GM21529 (cell line): ENCODE measurements around the gene BPI.
"Not testable (repeated sequence)": the region's sequence is repeated elsewhere in the genome, so short reads cannot be mapped to it uniquely, and the experiment has no call there.

Experiments
- ATAC-seq: cut with Tn5 transposase; IDR thresholded peaks from one replicate; pipeline ENCODE4 v1.9.1; 2021; ENCODE audit not compliant: unreplicated experiment

The BPI gene

DNA sequence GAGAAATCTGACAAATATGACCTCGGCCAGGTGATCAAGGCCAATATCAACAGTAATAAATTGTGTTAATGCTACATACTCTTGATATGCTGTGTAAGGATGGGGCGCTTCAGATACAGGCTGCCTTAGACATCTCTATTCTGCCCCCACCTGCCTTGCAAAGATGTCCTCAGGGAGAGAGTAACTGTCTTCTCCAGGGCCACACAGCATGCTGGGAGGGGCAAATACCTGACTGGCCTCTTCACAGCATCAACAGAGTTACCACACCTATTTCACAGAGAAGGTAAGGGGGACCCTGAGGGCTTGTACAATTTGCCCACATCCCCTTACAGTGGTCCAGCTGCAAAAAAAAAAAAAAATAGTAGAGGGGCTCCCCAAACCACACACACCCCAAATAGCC is 26.3 kb upstream of the BPI start:
- ATAC-seq = no peak

DNA sequence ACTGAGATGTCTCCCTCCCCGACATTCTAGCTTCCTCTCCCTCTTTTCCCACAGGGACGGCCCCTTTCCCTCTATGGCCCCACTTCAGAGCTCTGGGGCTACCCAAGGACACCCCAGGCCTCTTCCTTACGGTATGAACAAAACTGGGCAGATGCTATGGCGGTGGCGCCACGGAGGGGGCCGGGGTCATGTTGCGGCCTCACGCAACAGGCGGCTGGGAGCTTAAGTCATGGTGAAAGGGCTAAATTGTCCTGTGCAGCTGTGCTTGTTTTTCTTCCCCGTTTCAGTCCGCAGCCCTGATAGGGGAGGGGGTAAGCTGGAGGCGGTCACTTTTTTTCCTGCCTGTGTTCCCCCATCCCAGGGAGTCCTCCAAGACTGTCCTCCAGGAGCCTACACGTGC is 25.8 kb upstream of the BPI start:
- ATAC-seq = no peak

DNA sequence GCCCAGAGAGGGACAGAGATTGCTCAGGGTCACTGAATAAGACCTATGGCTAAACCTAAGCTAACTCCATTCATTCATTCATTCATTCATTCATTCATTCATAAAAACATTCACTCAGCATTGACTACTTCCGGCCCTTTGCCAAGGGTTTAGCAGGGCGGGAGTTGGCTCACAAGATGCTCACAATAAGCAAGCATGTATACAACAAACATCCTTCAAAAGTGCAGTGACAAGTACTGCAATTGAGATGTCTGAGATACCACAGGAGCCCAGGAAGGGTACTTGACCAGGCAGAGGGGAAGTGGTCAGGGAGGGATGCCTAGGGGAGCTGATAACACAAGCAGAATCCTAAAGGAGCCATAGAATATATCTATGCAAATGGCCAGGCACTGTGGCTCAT is 25.2 kb upstream of the BPI start:
- ATAC-seq = no peak

DNA sequence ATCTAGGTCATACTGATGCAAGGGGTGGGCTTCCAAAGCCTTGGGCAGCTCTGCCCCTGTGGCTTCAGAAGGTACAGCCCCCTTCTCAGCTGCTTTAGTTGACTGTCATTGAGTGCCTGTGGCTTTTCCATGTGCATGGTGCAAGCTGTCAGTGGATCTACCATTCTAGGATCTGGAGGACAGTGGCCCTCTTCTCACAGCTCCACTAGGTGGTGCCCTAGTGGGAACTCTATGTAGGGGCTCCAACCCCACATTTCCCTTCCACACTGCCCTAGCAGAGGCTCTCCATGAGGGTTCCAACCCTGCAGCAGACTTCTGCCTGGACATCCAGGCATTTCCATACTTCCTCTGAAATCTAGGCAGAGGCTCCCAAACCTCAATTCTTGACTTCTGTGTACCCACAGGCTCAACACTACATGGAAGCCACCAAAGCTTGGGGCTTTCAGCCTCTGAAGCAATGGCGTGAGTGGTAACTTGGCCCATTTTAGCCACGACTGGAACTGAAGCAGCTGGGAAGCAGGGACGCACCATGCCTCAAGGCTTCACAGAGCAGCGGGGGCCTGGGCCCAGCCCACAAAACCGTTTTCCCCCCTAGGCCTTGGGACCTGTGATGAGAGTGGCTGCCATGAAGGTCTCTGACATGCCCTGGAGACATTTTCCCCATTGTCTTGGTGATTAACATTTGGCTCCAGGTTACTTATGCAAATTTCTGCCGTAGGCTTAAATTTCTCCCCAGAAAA is 22.6 kb upstream of the BPI start:
- not testable (repeated sequence) for ATAC-seq

DNA sequence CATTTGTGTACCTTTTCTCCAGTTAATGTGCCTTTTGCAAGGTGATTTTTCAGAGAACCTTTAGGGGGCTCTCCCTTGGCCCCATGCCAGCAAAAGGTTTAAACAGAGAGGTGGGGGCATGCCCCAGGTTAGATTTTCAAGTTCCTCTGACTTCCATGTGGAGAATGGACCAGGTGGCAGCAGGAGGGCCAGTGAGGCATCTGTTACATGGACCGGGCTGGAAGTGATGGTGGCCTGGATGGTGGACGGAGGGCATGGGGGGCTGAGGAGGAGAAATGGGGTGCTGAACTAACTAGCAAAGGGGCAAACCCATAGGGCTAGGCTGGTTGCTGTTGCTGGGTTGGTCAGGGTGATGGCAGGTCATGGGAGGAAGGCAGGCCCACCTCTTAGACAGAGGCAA is 20.7 kb upstream of the BPI start:
- no peak for ATAC-seq

DNA sequence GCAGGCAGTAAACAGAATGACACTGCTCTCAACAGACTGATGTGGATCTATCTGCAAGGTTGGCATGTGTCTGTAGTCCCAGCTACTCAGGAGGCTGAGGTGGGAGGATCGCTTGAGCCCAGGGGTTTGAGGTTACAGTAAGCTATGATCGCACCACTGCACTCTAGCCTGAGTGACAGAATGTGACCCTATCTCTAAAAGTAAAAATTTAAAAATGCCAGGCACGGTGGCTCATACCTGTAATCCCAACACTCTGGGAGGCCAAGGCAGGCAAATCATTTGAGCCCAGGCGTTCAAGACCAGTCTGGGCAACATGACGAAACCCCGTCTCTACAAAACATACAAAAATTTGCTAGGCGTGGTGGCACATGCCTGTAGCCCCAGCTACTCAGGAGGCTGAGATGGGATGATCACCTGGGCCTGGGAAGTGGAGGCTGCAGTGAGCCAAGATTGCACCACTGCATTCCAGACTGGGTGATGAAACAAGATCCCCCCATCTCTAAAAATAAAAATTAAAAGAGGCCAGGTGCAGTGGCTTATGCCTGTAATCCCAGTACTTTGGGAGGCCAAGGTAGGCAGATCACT is 19.8 kb upstream of the BPI start:
- ATAC-seq = not testable (repeated sequence)

DNA sequence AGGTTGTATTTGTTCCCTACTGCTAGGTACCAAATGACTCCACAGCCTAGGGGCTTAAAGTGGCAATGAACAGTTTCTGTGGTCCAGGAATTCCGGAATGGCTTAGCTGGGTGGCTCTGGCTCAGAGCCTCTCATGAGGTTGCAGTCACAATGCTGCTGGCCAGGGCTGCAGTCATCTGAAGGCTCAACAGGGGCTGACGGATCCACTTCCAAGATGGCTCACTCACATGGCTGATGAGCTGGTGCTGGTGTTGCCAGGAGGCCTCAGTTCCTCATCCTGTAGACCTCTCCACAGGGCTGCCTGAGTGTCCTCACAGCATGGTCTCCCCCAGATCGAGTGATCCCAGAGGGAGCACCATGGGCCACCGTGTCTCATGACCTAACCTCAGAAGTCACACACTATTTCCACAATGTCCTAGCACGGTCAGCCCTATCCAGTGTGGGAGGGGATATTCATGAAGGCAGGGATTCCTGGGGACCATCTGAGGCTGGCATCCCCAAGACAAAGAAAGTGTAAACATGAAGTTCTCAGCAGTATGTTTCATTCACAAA is 19.0 kb upstream of the BPI start:
- no peak for ATAC-seq

DNA sequence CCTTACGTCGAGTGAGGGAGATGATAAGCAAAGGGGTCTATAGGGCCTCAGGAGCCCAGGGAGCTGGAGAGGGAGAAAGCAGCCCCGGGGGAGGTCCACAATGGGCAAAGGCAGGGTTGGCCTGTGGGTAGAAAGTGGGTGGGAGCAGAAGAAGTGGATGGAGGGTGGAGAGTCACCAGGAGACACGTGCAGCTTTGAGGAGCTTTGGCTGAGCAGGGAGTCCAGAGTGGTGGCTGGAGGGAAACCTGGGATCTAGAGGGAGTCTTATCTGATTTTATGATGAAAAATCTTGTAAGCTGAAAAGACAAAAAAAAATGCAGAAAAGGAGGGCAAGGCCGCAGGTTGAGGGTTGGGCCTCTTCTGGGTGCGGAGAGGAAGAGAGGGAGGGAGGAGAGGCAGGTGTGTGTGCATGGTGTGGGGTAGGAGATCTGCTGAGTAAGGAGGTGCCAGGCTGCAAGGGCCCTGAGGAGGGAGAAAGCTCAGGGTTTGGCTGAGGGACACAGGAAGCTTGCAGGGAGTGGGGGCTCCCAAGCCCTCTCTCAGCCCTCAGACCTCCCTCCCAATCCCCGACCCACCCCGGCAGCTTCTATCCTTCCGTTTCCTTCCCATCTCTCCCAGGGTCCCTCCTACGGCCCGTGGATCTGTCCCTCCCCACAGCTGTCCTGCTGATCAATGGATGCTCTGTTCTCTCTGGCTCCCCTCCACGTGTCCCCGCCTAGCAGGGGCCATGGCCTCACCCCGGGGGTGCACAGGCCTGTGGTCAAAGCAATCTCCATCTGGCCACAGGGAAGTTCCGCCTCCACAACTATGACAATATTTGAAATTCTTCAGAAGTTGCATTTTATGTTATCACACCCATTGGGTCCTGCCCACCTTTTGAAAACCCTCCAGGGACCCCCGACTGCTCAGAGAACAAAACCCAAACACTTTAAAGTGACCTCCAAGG is 17.1 kb upstream of the BPI start:
- no peak for ATAC-seq

DNA sequence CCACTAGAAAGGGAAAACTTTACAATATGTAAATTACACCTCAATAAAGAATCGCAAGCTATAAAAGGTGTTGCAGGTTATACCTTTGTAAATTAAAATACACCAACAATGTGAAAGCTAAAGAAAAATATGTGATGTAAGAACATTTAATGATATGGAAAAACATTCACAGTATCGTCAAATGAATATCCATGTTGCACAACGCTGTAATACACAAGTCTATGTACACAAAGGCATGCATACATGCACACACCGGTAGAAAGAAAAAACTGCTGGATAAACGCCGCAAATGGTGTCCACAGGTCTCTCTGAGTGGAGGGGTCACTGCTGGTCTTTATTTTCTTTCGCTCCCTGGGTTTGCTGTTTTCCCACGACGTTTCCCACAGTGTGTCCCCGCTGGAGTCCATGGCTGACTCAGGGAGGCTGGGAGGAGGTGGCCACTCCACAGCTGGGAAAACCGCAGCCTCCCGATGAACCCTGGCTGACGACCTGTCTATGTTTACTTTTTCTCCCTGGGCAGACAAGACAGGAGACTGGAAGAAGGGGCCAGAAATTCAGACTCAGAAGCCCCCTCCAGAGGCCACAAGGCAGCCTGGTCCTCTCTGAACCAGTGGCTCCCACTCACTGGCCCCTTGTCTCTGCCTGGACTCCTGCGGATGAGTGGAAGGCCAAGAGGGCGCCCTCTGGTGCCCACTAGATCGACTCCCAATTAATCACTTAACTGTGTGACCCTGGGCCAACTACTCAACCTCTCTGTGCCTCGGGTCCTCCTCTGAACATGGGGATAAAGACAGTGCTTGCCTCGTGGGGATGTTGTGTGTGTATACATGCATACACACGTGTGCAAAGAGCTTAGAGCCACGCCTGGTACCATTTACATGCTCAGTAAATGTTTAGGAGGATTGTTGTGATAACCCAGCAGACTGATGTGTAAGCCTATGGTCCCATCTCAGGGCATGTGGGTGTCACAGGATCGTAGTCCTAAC is 12.8 kb upstream of the BPI start:
- ATAC-seq = no peak

DNA sequence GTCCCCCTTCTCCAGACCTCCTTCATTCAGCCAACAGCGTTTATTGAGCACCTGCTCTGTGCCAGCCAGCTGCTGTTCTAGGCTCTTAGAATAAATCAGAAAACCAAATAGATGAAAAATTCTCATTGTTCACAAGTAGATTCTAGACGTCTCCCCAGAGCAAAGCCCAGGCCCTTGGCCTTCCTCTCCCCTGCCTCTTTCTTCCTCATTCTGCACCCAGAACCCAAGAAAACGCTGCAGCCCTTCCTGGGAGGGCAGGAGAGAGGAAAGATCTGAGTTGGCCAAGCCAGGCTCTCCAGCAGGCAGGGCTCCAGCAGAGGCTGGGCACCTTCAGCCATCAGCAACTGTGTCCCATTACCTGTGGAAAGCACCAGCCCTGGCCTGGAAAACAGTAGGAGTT is 12.0 kb upstream of the BPI start:
- ATAC-seq = no peak

DNA sequence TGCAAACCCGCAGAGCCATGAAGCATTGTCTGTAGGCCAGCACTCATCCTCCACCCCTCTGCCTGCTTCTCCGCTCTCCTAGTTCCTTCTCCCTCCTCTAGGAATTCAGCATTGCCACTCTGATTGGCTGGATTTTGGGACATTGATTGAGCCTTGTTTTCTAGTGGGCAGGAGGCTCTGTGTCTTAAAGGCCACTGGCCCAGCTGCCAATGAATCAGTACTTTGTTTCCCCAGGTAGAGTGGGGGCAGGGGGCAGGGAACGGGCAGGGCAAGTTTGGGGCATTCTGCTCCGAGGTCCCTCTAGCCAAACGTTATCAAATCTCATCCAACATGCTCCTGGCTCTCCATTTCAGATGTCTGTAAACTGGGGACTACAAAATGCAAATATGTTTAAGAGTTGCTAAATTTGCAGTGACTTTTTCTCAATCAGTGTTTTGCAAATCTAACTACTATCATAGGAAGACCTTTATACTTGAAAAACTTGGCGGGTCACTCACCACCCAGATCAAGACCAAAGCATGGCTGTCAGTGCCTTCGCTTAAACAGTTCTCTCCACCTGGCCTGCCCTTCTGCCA is 10.4 kb upstream of the BPI start:
- ATAC-seq = no peak

DNA sequence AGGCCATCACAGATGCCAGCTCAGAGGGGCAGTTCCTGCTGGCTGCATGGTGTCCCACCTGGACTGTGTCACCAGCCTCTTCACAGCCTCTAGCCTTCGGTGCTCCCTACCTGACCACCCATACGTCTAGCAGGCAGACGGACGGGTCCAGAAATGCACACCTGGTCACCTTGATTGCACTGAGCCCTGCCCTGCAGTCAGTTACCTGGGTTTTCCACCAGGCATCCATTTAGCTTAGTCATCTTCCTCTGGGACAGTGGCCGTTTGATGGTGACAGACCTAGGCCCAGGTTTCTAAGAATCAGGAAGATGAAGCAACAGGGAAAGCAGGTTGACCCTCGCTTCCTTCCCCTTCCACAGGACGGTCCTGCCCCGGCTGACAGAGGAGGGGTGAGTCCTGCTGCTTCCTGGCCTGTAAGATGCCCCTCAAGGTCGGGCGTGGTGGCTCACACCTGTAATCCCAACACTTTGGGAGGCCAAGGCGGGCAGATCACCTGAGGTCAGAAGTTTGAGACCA is 9.8 kb upstream of the BPI start:
- ATAC-seq = no peak

DNA sequence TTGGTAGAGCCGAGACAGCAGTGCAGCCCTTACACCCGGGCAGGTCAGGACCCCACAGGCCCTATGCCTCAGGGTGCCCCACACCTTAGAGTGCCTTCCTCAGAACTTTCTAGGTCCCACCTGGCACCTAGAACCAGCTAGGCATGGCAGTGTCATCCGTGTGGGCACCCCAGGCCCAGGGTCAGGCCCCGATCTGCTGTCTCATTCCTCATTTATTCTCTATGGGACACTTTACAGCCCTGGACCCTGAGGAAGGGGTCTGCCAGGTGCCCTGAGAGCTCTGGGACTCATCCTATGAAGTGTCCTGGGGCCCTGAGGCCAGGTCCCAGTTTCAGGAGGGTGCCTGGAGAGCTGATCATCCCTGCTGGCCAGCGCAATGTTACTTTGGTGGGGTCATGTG is 8.1 kb upstream of the BPI start:
- ATAC-seq = no peak

DNA sequence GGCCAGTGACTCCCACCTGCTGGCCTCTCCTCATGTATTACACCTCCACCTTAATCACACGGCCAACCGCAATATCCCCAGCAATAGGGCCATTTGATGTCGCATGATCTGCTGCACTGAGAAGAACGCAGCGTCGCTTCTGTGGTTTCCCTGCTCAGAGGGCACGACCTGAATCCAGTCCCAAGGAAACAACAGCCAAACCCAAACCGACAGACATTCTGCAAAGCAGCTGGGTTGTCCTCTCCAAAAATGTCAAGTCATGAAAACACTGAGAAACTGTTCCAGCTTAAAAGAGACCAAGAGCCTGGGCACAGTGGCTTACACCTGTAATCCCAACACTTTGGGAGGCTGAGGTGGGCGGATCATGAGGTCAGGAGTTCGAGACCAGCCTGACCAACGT is 7.5 kb upstream of the BPI start:
- ATAC-seq = no peak

DNA sequence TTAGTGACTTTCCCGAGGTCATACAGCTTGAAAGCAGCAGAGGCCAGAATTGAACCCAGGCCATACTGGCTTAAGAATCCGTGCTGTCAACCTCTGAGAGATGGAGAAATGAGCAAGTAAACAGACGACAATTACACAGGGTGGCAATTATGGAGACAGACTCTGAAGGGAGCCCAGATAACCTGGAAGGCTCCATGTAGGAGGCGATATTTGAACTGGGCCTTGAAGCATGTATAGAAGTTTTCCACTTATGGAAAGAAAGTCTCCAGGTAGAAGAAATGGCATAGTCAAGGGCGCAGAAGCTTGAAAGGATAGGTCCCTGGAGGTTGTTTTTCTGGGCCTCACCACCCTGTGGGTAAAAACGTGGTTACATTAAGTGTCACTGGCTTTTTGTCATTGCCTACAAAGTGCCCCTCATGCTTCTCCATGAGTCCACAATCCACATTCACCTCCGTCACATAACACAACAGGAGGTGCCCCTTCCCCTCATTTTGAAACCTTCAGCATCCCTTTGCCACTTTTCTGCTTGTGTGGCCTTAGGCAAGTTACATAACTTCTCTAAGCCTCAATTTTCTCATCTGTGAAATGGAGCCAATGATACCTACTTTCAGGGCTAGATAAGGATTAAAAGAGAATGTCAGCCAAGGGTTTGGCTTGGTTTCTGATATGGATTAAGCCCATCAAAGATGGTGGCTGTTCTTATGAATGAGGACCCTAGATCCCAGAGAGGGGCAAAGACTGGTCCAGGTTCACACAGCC is 5.9 kb upstream of the BPI start:
- ATAC-seq = no peak

DNA sequence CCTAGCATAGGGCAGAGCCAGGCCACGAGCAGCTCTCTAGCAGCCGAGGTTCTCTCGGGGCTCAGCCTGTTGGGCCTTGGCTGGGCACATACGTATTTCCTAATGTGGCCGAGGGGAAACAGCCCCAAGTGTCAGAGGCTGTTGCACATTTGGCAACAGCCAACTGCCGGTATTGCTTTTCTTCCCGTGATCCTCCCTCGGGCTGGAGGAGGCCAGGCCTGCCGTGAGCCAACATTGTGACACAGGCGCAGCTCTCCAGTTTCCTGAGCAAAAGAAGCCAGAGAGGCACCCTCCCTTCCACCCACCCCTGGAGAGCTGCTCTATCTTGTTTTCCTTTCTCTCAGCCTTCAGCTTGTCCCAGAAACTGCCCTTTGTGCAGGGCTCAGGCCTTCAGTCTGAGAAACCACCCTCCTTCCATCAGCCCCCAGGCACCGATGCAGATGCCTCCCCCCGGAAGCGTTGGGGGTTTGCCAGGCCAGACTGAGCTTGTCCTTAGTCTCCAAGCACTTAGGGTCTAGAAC is 5.1 kb upstream of the BPI start:
- ATAC-seq = no peak

DNA sequence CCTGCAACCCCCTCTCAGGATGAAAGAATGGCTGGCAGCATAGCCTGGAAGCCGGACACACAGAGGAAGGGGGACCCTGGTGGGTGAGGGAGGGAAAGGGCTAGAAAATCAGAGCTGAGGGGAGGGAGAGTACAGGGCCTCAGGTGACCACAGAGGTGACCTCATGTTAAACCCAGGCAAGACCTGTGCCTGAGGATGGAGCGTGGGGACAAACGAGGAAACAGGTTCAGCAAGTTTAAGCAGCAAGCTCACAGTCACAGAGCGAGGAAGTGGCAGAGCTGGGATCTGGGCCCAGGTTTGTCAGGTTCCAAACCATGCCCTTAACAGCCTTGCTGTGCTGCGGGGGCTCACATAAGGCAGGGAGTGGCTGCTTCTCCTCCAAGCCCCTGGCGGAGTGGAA is 4.0 kb upstream of the BPI start:
- no peak for ATAC-seq

DNA sequence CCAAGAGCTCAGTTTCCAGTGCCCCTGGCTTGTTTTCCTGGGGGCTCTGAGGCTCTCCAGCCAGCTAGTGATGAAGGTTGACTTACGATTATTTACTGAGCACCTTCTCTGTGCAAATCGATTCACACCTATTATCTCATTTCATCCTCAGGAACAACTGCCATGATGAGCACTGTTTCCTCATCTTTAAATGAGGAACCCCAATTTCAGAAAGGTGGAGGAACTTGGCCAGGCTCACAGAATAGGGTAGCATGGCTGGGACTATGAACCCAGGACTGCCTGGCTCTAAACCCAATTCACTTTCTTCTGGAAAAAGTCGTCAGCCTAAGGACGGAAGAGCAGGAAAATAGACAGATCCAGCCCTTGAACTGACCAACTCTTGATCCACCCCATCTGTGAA is 3.5 kb upstream of the BPI start:
- no peak for ATAC-seq

DNA sequence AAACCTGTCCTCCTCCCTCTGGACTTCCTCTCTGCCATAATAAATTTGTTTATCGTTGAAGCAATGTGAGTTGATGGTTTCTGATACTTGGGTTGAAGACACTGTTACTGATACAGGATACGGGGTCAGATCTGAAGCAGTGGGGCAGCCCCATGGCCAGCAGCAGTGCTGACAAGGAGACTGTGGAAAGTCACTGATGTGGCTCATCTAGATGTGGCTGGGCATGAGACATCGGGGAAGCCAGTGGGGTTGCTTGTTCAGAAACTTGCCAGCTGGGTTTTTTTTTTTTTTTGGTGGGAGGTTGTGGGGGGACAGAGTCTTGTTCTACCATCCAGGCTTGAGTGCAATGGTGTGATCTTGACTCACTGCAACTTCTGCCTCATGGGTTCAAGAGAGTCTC is 2.6 kb upstream of the BPI start:
- ATAC-seq = no peak
